WERI-Rb-1 (cell line): ENCODE data around the gene ETDC.
"Not testable (repeated sequence)": the region's sequence is repeated elsewhere in the genome, so short reads cannot be mapped to it uniquely, and the experiment has no call there.

Experiments used
- DNase-seq: peaks from one replicate; pipeline ENCODE4 v3.0.0-alpha.2; 2020
- H3K27ac ChIP-seq: fragments of 250-450 bp; sonication (Bioruptor Pico); 2 replicates; pipeline ENCODE4 v1.5.1; 2020; ENCODE audit warnings: mild to moderate bottlenecking, moderate library complexity
- H3K27me3 ChIP-seq: fragments of 250-450 bp; sonication (Bioruptor Pico); 2 replicates; pipeline ENCODE4 v1.5.1; 2021; ENCODE audit warnings: mild to moderate bottlenecking, low read depth, moderate library complexity; ENCODE audit not compliant: insufficient read depth, severe bottlenecking
- H3K36me3 ChIP-seq: fragments of 250-450 bp; sonication (Bioruptor Pico); 2 replicates; pipeline ENCODE4 v1.5.1; 2020; ENCODE audit warnings: mild to moderate bottlenecking, moderate library complexity
- H3K4me3 ChIP-seq: 2 replicates; pipeline ENCODE4 v1.5.1; 2011; ENCODE audit warnings: low read depth, mild to moderate bottlenecking, control low read depth, low read length
- H3K9me3 ChIP-seq: fragments of 250-450 bp; sonication (Bioruptor Pico); 2 replicates; pipeline ENCODE4 v1.5.1; 2021; ENCODE audit warnings: mild to moderate bottlenecking, moderate library complexity; ENCODE audit not compliant: severe bottlenecking
- CTCF ChIP-seq: IDR thresholded peaks from 2 replicates; pipeline ENCODE4 v1.5.1; 2011; ENCODE audit warnings: low read depth, mild to moderate bottlenecking, control low read depth, inconsistent platforms, low read length

The ETDC gene

GRCh38 chrX:135315864-135316263 lies 6.6 kb downstream of the ETDC start:
- no peak for TF ChIP-seq CTCF
- Histone ChIP-seq H3K27ac (no peak overlapping the region), H3K36me3 (no peaks in the 10 kb centered on the region), H3K27me3 (no peaks in the 10 kb centered on the region), H3K9me3 (no peaks in the 10 kb centered on the region), H3K4me3 (no peak overlapping the region)
- no peak for DNase-seq

- no peaks in the 10 kb centered on the region for H3K36me3 ChIP-seq
- DNase-seq: no peak
- H3K9me3 ChIP-seq: no peaks in the 10 kb centered on the region
- no peak overlapping the region for H3K27ac ChIP-seq
- H3K4me3 ChIP-seq: no peak overlapping the region
- TF ChIP-seq CTCF: no peak
- H3K27me3 ChIP-seq: no peaks in the 10 kb centered on the region
Observed at GRCh38 chrX:135324463-135324862, 15.2 kb downstream of the ETDC start.

DNA sequence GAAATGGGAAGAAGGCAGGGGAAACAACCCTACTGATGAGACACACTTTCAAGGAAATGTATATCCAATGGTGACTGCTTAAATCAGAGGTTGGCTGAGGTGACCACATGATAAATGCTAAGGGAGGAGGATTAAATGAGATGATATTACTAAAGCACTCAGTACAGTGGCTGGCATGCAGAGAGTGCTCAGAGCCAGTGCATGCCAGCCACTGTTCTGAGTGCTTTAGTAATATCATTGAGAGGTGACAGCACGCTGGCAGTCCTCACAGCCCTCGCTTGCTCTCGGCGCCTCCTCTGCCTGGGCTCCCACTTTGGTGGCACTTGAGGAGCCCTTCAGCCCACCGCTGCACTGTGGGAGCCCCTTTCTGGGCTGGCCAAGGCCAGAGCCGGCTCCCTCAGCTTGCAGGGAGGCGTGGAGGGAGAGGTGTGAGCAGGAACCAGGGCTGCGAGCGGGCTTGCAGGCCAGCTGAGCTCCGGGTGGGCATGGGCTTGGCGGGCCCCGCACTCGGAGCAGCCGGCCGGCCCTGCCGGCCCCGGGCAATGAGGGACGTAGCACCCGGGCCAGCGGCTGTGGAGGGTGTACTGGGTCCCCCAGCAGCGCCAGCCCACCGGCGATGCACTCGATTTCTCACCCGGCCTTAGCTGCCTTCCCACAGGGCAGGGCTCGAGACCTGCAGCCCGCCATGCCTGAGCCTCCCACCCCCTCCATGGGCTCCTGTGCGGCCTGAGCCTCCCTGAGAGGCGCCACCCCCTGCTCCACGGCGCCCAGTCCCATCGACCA lies 15.9 kb downstream of the ETDC start:
- H3K27me3 ChIP-seq, H3K27ac ChIP-seq, DNase-seq, H3K36me3 ChIP-seq, H3K9me3 ChIP-seq, H3K4me3 ChIP-seq: not testable (repeated sequence)

- no peak overlapping the region for H3K4me3 ChIP-seq
- DNase-seq: no peak
- no peak overlapping the region for H3K27ac ChIP-seq
- H3K9me3 ChIP-seq: no peaks in the 10 kb centered on the region
- H3K36me3 ChIP-seq: no peaks in the 10 kb centered on the region
- TF ChIP-seq CTCF: no peak
- H3K27me3 ChIP-seq: no peaks in the 10 kb centered on the region
Observed at GRCh38 chrX:135327299-135327698, 18.0 kb downstream of the ETDC start.

DNA sequence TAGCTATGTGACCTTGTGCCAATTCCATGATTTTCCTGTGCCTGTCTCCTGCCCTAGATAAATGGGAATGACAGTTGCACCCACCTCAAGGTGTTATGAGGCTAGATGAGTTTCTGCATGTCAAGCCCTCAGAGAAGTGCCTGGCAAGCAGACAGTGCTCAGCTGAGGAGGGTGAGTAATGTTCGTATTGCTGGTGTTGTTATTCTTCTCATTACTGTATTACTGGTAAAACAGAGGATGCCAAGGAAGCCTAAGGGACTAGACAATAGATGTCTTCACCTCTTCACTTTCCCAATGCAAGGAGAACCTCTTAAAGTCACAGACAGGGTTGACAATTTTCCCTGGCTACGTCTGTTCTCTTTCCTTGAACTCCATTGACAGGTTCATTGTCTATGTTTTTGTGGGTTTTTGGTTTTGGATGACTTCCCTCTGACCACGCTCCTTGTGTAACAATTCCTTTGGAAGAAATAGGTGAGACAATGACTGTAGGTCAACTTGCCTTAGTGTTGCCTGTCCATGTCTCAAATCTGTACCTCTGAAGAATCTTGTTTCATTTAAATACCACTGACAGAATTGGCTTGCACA lies 19.2 kb downstream of the ETDC start:
- no peaks in the 10 kb centered on the region for H3K9me3 ChIP-seq
- no peak overlapping the region for H3K27ac ChIP-seq
- no peak overlapping the region for H3K4me3 ChIP-seq
- no peak for TF ChIP-seq CTCF
- no peaks in the 10 kb centered on the region for H3K27me3 ChIP-seq
- no peak for DNase-seq
- H3K36me3 ChIP-seq: no peaks in the 10 kb centered on the region

GRCh38 chrX:135330706-135331105 lies 21.4 kb downstream of the ETDC start:
- no peaks in the 10 kb centered on the region for H3K36me3 ChIP-seq
- H3K4me3 ChIP-seq: no peak overlapping the region
- H3K27me3 ChIP-seq: no peaks in the 10 kb centered on the region
- no peak overlapping the region for H3K27ac ChIP-seq
- no peak for DNase-seq
- H3K9me3 ChIP-seq: no peaks in the 10 kb centered on the region
- no peak for TF ChIP-seq CTCF
